Suprapubic skin (tissue), 4 donors: Measurements from ENCODE around the gene RPS19BP1.
A peak's percentile ranks its signal among the peaks of the same experiment; 100 is the strongest.

Experiments
- CTCF ChIP-seq, 2 donors: fragments of 200-600 bp in 1 of 2; fragments of 450-650 bp in 1 of 2; sonication (generic) in 1 of 2; IDR thresholded peaks; one replicate each; pipeline ENCODE4 v1.5.1; 2016 to 2019; ENCODE audit warnings: antibody characterized with exemption in 2 of 2, mild to moderate bottlenecking in 1 of 2, moderate library complexity in 1 of 2
- POLR2A ChIP-seq, 2 donors: fragments of 450-650 bp; IDR thresholded peaks; one replicate each; pipeline ENCODE4 v1.6.1; 2017; ENCODE audit warnings: antibody characterized with exemption in 2 of 2, mild to moderate bottlenecking in 2 of 2, moderate library complexity in 2 of 2
- POLR2AphosphoS5 ChIP-seq, 3 donors: sonication (generic); formaldehyde crosslinking; IDR thresholded peaks; one replicate each; pipeline ENCODE4 v1.6.1; 2017; ENCODE audit warnings: antibody characterized with exemption in 3 of 3

GRCh38 chr22:39530692-39531331 is 1.7 kb downstream of the RPS19BP1 start:
- peak in 1 of 2 donors; percentile 22 for TF ChIP-seq CTCF (IDR thresholded peaks at IDR 0.05)
- no peak for TF ChIP-seq POLR2A (IDR thresholded peaks at IDR 0.05)
- no peak for TF ChIP-seq POLR2AphosphoS5 (IDR thresholded peaks at IDR 0.05)
